ENCODE results near the gene ALKBH5.

GRCh38 chr17:18194804-18195203 lies 11.2 kb downstream of the ALKBH5 start:
- no peak for TF ChIP-seq CTCF (IDR thresholded peaks at IDR 0.05)
- no peak for TF ChIP-seq POLR2A (IDR thresholded peaks at IDR 0.05)

Data from tibial nerve (tissue), 3 donors.